ENCODE measurements around the gene PAK5. TPM values are rescaled to one million over a fixed set of nuclear protein-coding genes. Genes with fewer than 3 reads are reported as not detected.

PAK5 gene
- total RNA-seq, 1 experiment from 2014 or later: not detected

- in situ Hi-C loops (cut with HindIII; ENCODE audit: low pct_unique_long_range_greater_than_20kb, low sequenced_read_pairs) (no loop called here), intact Hi-C loops (cut with micrococcal nuclease; ENCODE audit: unreplicated experiment) (no loop called here)
- H3K36me3 ChIP-seq (ENCODE audit: control insufficient read depth, insufficient read depth, low read length): no peaks in the 10 kb centered on the region
- H3K4me3 ChIP-seq (ENCODE audit: low read depth in 2 of 2, low read length in 2 of 2): no peak overlapping the region
- no peak for TF ChIP-seq SIN3A (IDR thresholded peaks at IDR 0.05; ENCODE audit: borderline replicate concordance, insufficient read depth, low read depth, low read length)
- TF ChIP-seq POLR2AphosphoS5 (IDR thresholded peaks at IDR 0.05; ENCODE audit: low read depth, low read length): no peak
- no peak for TF ChIP-seq REST (IDR thresholded peaks at IDR 0.05; ENCODE audit: insufficient read depth in 1 of 2, low read depth in 2 of 2, low read length in 1 of 2)
- TF ChIP-seq TCF7L2 (IDR thresholded peaks at IDR 0.05; ENCODE audit: low read depth, low read length): no peak
- no peak for TF ChIP-seq CTCF (IDR thresholded peaks at IDR 0.05)
- no TSS peak for BruUV-seq (replicated peaks)
- H3K27ac ChIP-seq (ENCODE audit: low read length): no peak overlapping the region
- H3K27me3 ChIP-seq (ENCODE audit: control insufficient read depth, insufficient read depth, low read length): no peaks in the 10 kb centered on the region
- DNase-seq (ENCODE audit: low read depth, low spot score) (no peak), ATAC-seq (no peak)
- ChIA-PET POLR2A (no interaction called here), CTCF (no interaction called here)
- H3K9me3 ChIP-seq (ENCODE audit: control insufficient read depth, insufficient read depth, low read depth, low read length): no peaks in the 10 kb centered on the region
- H3K4me1 ChIP-seq (ENCODE audit: control insufficient read depth, insufficient read depth, low read length): no peaks in the 10 kb centered on the region
Observed at GRCh38 chr20:9582137-9582536, 256.7 kb downstream of the PAK5 start.

- in situ Hi-C loops (cut with HindIII; ENCODE audit: low pct_unique_long_range_greater_than_20kb, low sequenced_read_pairs): no loop called here
- Histone ChIP-seq H3K27me3 (ENCODE audit: control insufficient read depth, insufficient read depth, low read length) (no peaks in the 10 kb centered on the region), H3K27ac (ENCODE audit: low read length) (no peak overlapping the region), H3K4me3 (ENCODE audit: low read depth in 2 of 2, low read length in 2 of 2) (no peak overlapping the region), H3K9me3 (ENCODE audit: control insufficient read depth, insufficient read depth, low read depth, low read length) (no peaks in the 10 kb centered on the region), H3K4me1 (ENCODE audit: control insufficient read depth, insufficient read depth, low read length) (no peaks in the 10 kb centered on the region), H3K36me3 (ENCODE audit: control insufficient read depth, insufficient read depth, low read length) (no peaks in the 10 kb centered on the region)
- DNase-seq (ENCODE audit: low read depth, low spot score) (no peak), ATAC-seq (no peak)
- ChIA-PET CTCF (no interaction called here), POLR2A (no interaction called here)
- intact Hi-C loops (cut with micrococcal nuclease; ENCODE audit: unreplicated experiment): no loop called here
- no TSS peak for BruUV-seq (replicated peaks)
- TF ChIP-seq CTCF (IDR thresholded peaks at IDR 0.05) (no peak), POLR2AphosphoS5 (IDR thresholded peaks at IDR 0.05; ENCODE audit: low read depth, low read length) (no peak), REST (IDR thresholded peaks at IDR 0.05; ENCODE audit: insufficient read depth in 1 of 2, low read depth in 2 of 2, low read length in 1 of 2) (no peak), SIN3A (IDR thresholded peaks at IDR 0.05; ENCODE audit: borderline replicate concordance, insufficient read depth, low read depth, low read length) (no peak), TCF7L2 (IDR thresholded peaks at IDR 0.05; ENCODE audit: low read depth, low read length) (no peak)
Observed at GRCh38 chr20:9581509-9581908, 257.4 kb downstream of the PAK5 start.

All from Panc1 (cell line).